ENCODE data around the gene DBNL. TPM values are rescaled to one million over a fixed set of nuclear protein-coding genes. Genes with fewer than 3 reads are reported as not detected.
"Not testable (repeated sequence)": the region's sequence is repeated elsewhere in the genome, so short reads cannot be mapped to it uniquely, and the experiment has no call there.

The DBNL gene
- polyA plus RNA-seq, result 10 to 100 TPM; 64.7 to 97.5 (median 67.9) TPM
- long read RNA-seq, donor 1, transcript DBNL-220 (13 exons, 2,117 nt), result minor isoform, 10 of 30 reads
- long read RNA-seq, donor 1, transcript DBNL-210 (13 exons, 1,808 nt), result major isoform, 13 of 30 reads
- long read RNA-seq, donor 1, partial matches to known transcripts, result 0 of 30 reads
- long read RNA-seq, donor 1, other reads (novel, unspliced or antisense), result 7 of 30 reads
- long read RNA-seq, donor 2, transcript DBNL-210 (13 exons, 1,808 nt), result major isoform, 6 of 7 reads
- long read RNA-seq, donor 2, partial matches to known transcripts, result 0 of 7 reads
- long read RNA-seq, donor 2, other reads (novel, unspliced or antisense), result 0 of 7 reads
- long read RNA-seq, donor 3, transcript DBNL-210 (13 exons, 1,808 nt), result major isoform, 5 of 8 reads
- long read RNA-seq, donor 3, partial matches to known transcripts, result 0 of 8 reads
- long read RNA-seq, donor 3, other reads (novel, unspliced or antisense), result 0 of 8 reads
- long read RNA-seq, donor 4, result 0 reads
- long read RNA-seq, donor 5, partial matches to known transcripts, result 9 of 17 reads
- long read RNA-seq, donor 5, other reads (novel, unspliced or antisense), result 6 of 17 reads
- long read RNA-seq, donor 6, transcript DBNL-210 (13 exons, 1,808 nt), result major isoform, 9 of 13 reads
- long read RNA-seq, donor 6, partial matches to known transcripts, result 0 of 13 reads
- long read RNA-seq, donor 6, other reads (novel, unspliced or antisense), result 0 of 13 reads
- long read RNA-seq, donor 7, transcript DBNL-210 (13 exons, 1,808 nt), result major isoform, 15 of 18 reads
- long read RNA-seq, donor 7, partial matches to known transcripts, result 0 of 18 reads
- long read RNA-seq, donor 7, other reads (novel, unspliced or antisense), result 0 of 18 reads
- long read RNA-seq, donor 8, partial matches to known transcripts, result 0 of 1 reads
- long read RNA-seq, donor 8, other reads (novel, unspliced or antisense), result 0 of 1 reads
- long read RNA-seq, donor 9, transcript DBNL-210 (13 exons, 1,808 nt), result major isoform, 8 of 8 reads
- long read RNA-seq, donor 9, partial matches to known transcripts, result 0 of 8 reads
- long read RNA-seq, donor 9, other reads (novel, unspliced or antisense), result 0 of 8 reads
- long read RNA-seq, donor 10, transcript DBNL-210 (13 exons, 1,808 nt), result major isoform, 10 of 50 reads
- long read RNA-seq, donor 10, partial matches to known transcripts, result 22 of 50 reads
- long read RNA-seq, donor 10, other reads (novel, unspliced or antisense), result 14 of 50 reads

- H3K27ac ChIP-seq (ENCODE audit: low read depth in 1 of 3, low read length in 2 of 3), result peak within 1 kb of the TSS; percentile 78 to 85 (median 79)
- H3K4me3 ChIP-seq (ENCODE audit: low read depth in 1 of 3, low read length in 3 of 3), result peak within 1 kb of the TSS; percentile 56 to 87 (median 73)
- H3K9me3 ChIP-seq (ENCODE audit: control insufficient read depth in 2 of 2, insufficient read depth in 1 of 2, low read depth in 1 of 2, low read length in 1 of 2), result no peaks in the 10 kb centered on the region
- DNase-seq (peak; percentile 93 to 96), FAIRE-seq (no peak)
- WGBS, 3 donors, result 0% methylated on average over 39 to 74 of the region's 74 CpGs
- H3K27me3 ChIP-seq (ENCODE audit: control insufficient read depth in 3 of 3, insufficient read depth in 3 of 3, low read length in 3 of 3), result no peaks in the 10 kb centered on the region
- H3K36me3 ChIP-seq (ENCODE audit: control insufficient read depth in 3 of 3, insufficient read depth in 2 of 3, low read depth in 1 of 3, low read length in 3 of 3), result peaks cover 0 to 19% (median 0%) of the 10 kb centered on the region in 3 donors
- H3K4me1 ChIP-seq (ENCODE audit: control insufficient read depth in 3 of 3, insufficient read depth in 2 of 3, low read depth in 1 of 3, low read length in 2 of 3), result peaks cover 2 to 20% (median 10%) of the 10 kb centered on the region in 3 donors
These were observed at the start of gene DBNL for GRCh38 chr7:44044315-44045225. Gene DBNL (plus strand): TSS chr7:44044702. CDS start chr7:44044738, 36 bp downstream.

- not testable (repeated sequence) for H3K36me3 ChIP-seq (ENCODE audit: control insufficient read depth in 3 of 3, insufficient read depth in 2 of 3, low read depth in 1 of 3, low read length in 3 of 3); H3K4me3 ChIP-seq (ENCODE audit: low read depth in 1 of 3, low read length in 3 of 3); H3K27me3 ChIP-seq (ENCODE audit: control insufficient read depth in 3 of 3, insufficient read depth in 3 of 3, low read length in 3 of 3); FAIRE-seq; DNase-seq; H3K27ac ChIP-seq (ENCODE audit: low read depth in 1 of 3, low read length in 2 of 3); H3K9me3 ChIP-seq (ENCODE audit: control insufficient read depth in 2 of 2, insufficient read depth in 1 of 2, low read depth in 1 of 2, low read length in 1 of 2); H3K4me1 ChIP-seq (ENCODE audit: control insufficient read depth in 3 of 3, insufficient read depth in 2 of 3, low read depth in 1 of 3, low read length in 2 of 3)
- WGBS, 3 donors, result 80 to 100% (median 83%) methylated on average over 1 to 3 of the region's 3 CpGs
These were observed 47.0 kb upstream of the DBNL start, which contains the start of gene SPDYE1 for GRCh38 chr7:43997532-43997931. Gene SPDYE1 (plus strand): TSS chr7:43997897. CDS start chr7:43999950, 2,053 bp downstream.

- not testable (repeated sequence) for H3K4me3 ChIP-seq (ENCODE audit: low read depth in 1 of 3, low read length in 3 of 3); FAIRE-seq; H3K27ac ChIP-seq (ENCODE audit: low read depth in 1 of 3, low read length in 2 of 3); H3K27me3 ChIP-seq (ENCODE audit: control insufficient read depth in 3 of 3, insufficient read depth in 3 of 3, low read length in 3 of 3); DNase-seq; H3K4me1 ChIP-seq (ENCODE audit: control insufficient read depth in 3 of 3, insufficient read depth in 2 of 3, low read depth in 1 of 3, low read length in 2 of 3); H3K36me3 ChIP-seq (ENCODE audit: control insufficient read depth in 3 of 3, insufficient read depth in 2 of 3, low read depth in 1 of 3, low read length in 3 of 3); H3K9me3 ChIP-seq (ENCODE audit: control insufficient read depth in 2 of 2, insufficient read depth in 1 of 2, low read depth in 1 of 2, low read length in 1 of 2)
- WGBS, 3 donors, result 88 to 91% (median 89%) methylated on average over 7 of the region's 8 CpGs
These were observed 32.4 kb upstream of the DBNL start for GRCh38 chr7:44012081-44012480.

GRCh38 chr7:44015090-44015489, 29.4 kb upstream of the DBNL start:
- not testable (repeated sequence) for H3K36me3 ChIP-seq (ENCODE audit: control insufficient read depth in 3 of 3, insufficient read depth in 2 of 3, low read depth in 1 of 3, low read length in 3 of 3)
- 87 to 90% (median 87%) methylated on average over 3 to 10 of the region's 12 CpGs for WGBS, 3 donors

GRCh38 chr7:44018857-44019807, 25.4 kb upstream of the DBNL start:
- H3K27me3 ChIP-seq (ENCODE audit: control insufficient read depth in 3 of 3, insufficient read depth in 3 of 3, low read length in 3 of 3); H3K9me3 ChIP-seq (ENCODE audit: control insufficient read depth in 2 of 2, insufficient read depth in 1 of 2, low read depth in 1 of 2, low read length in 1 of 2); H3K4me1 ChIP-seq (ENCODE audit: control insufficient read depth in 3 of 3, insufficient read depth in 2 of 3, low read depth in 1 of 3, low read length in 2 of 3); H3K36me3 ChIP-seq (ENCODE audit: control insufficient read depth in 3 of 3, insufficient read depth in 2 of 3, low read depth in 1 of 3, low read length in 3 of 3); FAIRE-seq: not testable (repeated sequence)
- Histone ChIP-seq H3K27ac (ENCODE audit: low read depth in 1 of 3, low read length in 2 of 3) (peak overlapping the region in 2 of 3 donors; percentile 63 to 79), H3K4me3 (ENCODE audit: low read depth in 1 of 3, low read length in 3 of 3) (peak overlapping the region; percentile 67 to 83 (median 70))
- 1 to 4% (median 1%) methylated on average over 56 to 63 of the region's 63 CpGs for WGBS, 3 donors
- DNase-seq, result peak; percentile 96 to 99

More at GRCh38 chr7:44015090-44015489, 29.4 kb upstream of the DBNL start:
- H3K4me1 ChIP-seq (ENCODE audit: control insufficient read depth in 3 of 3, insufficient read depth in 2 of 3, low read depth in 1 of 3, low read length in 2 of 3); H3K4me3 ChIP-seq (ENCODE audit: low read depth in 1 of 3, low read length in 3 of 3); DNase-seq; H3K27me3 ChIP-seq (ENCODE audit: control insufficient read depth in 3 of 3, insufficient read depth in 3 of 3, low read length in 3 of 3); H3K27ac ChIP-seq (ENCODE audit: low read depth in 1 of 3, low read length in 2 of 3); H3K9me3 ChIP-seq (ENCODE audit: control insufficient read depth in 2 of 2, insufficient read depth in 1 of 2, low read depth in 1 of 2, low read length in 1 of 2); FAIRE-seq: not testable (repeated sequence)

GRCh38 chr7:44019825-44020224, 24.7 kb upstream of the DBNL start:
- H3K36me3 ChIP-seq (ENCODE audit: control insufficient read depth in 3 of 3, insufficient read depth in 2 of 3, low read depth in 1 of 3, low read length in 3 of 3); H3K9me3 ChIP-seq (ENCODE audit: control insufficient read depth in 2 of 2, insufficient read depth in 1 of 2, low read depth in 1 of 2, low read length in 1 of 2); H3K4me1 ChIP-seq (ENCODE audit: control insufficient read depth in 3 of 3, insufficient read depth in 2 of 3, low read depth in 1 of 3, low read length in 2 of 3); H3K4me3 ChIP-seq (ENCODE audit: low read depth in 1 of 3, low read length in 3 of 3); H3K27me3 ChIP-seq (ENCODE audit: control insufficient read depth in 3 of 3, insufficient read depth in 3 of 3, low read length in 3 of 3); FAIRE-seq; DNase-seq: not testable (repeated sequence)
- peak overlapping the region in 1 of 3 donors; percentile 63 for H3K27ac ChIP-seq (ENCODE audit: low read depth in 1 of 3, low read length in 2 of 3)
- WGBS, 3 donors, result 61 to 86% (median 70%) methylated on average over 4 to 6 of the region's 6 CpGs

- H3K27me3 ChIP-seq (ENCODE audit: control insufficient read depth in 3 of 3, insufficient read depth in 3 of 3, low read length in 3 of 3); FAIRE-seq; H3K4me1 ChIP-seq (ENCODE audit: control insufficient read depth in 3 of 3, insufficient read depth in 2 of 3, low read depth in 1 of 3, low read length in 2 of 3); H3K4me3 ChIP-seq (ENCODE audit: low read depth in 1 of 3, low read length in 3 of 3); DNase-seq; H3K36me3 ChIP-seq (ENCODE audit: control insufficient read depth in 3 of 3, insufficient read depth in 2 of 3, low read depth in 1 of 3, low read length in 3 of 3); H3K27ac ChIP-seq (ENCODE audit: low read depth in 1 of 3, low read length in 2 of 3); H3K9me3 ChIP-seq (ENCODE audit: control insufficient read depth in 2 of 2, insufficient read depth in 1 of 2, low read depth in 1 of 2, low read length in 1 of 2): not testable (repeated sequence)
- 10 to 62% (median 37%) methylated on average over 6 of the region's 7 CpGs for WGBS, 3 donors
These were observed 22.4 kb upstream of the DBNL start for GRCh38 chr7:44022069-44022468.
